Heart right ventricle (tissue), 16 donors: ENCODE data around the gene KLK12. TPM values are rescaled to one million over a fixed set of nuclear protein-coding genes. Genes with fewer than 3 reads are reported as not detected.

Experiments used
- ATAC-seq, 8 donors: fragments of 200-7000 bp; cut with Tn5 transposase; one replicate each; pipeline ENCODE4 v1.9.1; 2020; ENCODE audit warnings: mild to moderate bottlenecking in 8 of 8, moderate library complexity in 8 of 8, moderate number of reproducible peaks in 1 of 8
- DNase-seq, 2 donors: peaks; one replicate each; pipeline ENCODE4 v3.0.0-alpha.2; 2020
- H3K27ac ChIP-seq, 10 donors: fragments of 200-600 bp; sonication (generic) in 2 of 10; one replicate each; pipeline versions ENCODE4 v1.5.0 to v1.8.0; 2020 to 2022; ENCODE audit warnings: mild to moderate bottlenecking in 3 of 10
- H3K27me3 ChIP-seq, 7 donors: fragments of 200-600 bp; one replicate each; pipeline ENCODE4 v1.8.0; 2021 to 2022; ENCODE audit warnings: mild to moderate bottlenecking in 2 of 7
- H3K36me3 ChIP-seq, 9 donors: fragments of 200-600 bp; sonication (generic) in 1 of 9; one replicate each; pipeline versions ENCODE4 v1.5.0 to v1.8.0; 2020 to 2022; ENCODE audit warnings: mild to moderate bottlenecking in 2 of 9
- H3K4me1 ChIP-seq, 9 donors: fragments of 200-600 bp; sonication (generic) in 1 of 9; one replicate each; pipeline versions ENCODE4 v1.5.0 to v1.8.0; 2020 to 2022; ENCODE audit warnings: mild to moderate bottlenecking in 4 of 9
- H3K4me3 ChIP-seq, 10 donors: fragments of 200-600 bp; sonication (generic) in 2 of 10; one replicate each; pipeline versions ENCODE4 v1.5.0 to v1.8.0; 2020 to 2022; ENCODE audit warnings: mild to moderate bottlenecking in 7 of 10, moderate library complexity in 2 of 10
- H3K9me3 ChIP-seq, 11 donors: fragments of 200-600 bp in 10 of 11; sonication (generic) in 2 of 11; one replicate each; pipeline versions ENCODE4 v1.5.0 to v1.8.0; 2013 to 2022; ENCODE audit warnings: mild to moderate bottlenecking in 2 of 11, control low read depth in 1 of 11, moderate library complexity in 1 of 11
- CTCF ChIP-seq, 9 donors: fragments of 200-600 bp; sonication (generic) in 2 of 9; IDR thresholded peaks; one replicate each; pipeline versions ENCODE4 v1.5.0 to v1.8.0; 2021 to 2022; ENCODE audit warnings: antibody characterized with exemption in 9 of 9, mild to moderate bottlenecking in 5 of 9, moderate library complexity in 1 of 9
- WGBS, 2 donors: extraction: QIAGEN DNeasy Blood & Tissue Kit; methylation state at CpG; one replicate each; pipeline ENCODE4 v1.1.7; 2013; ENCODE audit warnings: inconsistent platforms in 1 of 2; 5-methylcytosine and 5-hydroxymethylcytosine counted together
- intact Hi-C, 10 donors: fragments of 100-400 bp; cut with DNase I; formaldehyde crosslinking; loops; one replicate each; pipeline versions ENCODE4 v1.11.1 to v1.14.2; 2022
- polyA plus RNA-seq, 2 donors: library from polyadenylated mRNA; stranded (reverse); fragments of 200-250 nt; gene quantifications; one replicate each; pipeline ENCODE4 v1.2.3, GENCODE V29; 2013
- total RNA-seq, 10 donors: library from RNA; stranded (reverse); fragmentation: NEBNext Ultra II Directional in 3 of 10; extraction: Animal tissue kit (Norgen Biotek cat#: 25700) in 3 of 10; gene quantifications; one replicate each; pipeline versions ENCODE4 v1.2.1 to v1.2.4, GENCODE V29; 2021 to 2023
- donor health status: Arrhythmogenic right ventricular cardiomyopathy.
- donor health status: ischemic (EF 13 %, LVEDD 7.1; RV severe dilation, severe dysfunction).
- donor health status: healthy with polysubstance abuse.
- donor health status: DM: no; HTN: yes; CAD: no.
- donor health status: DM: no; HTN: no; CAD: no.
- donor health status: ischemic (EF 25% LVEDD 6.9; RV normal size, moderate dysfunction).
- donor health status: ischemic (EF 25% LVEDD 5.7; RV mildly dilated, moderate dysfunction).
- donor health status: healthy.
- donor health status: DM: yes; HTN: yes; CAD: no.
- donor health status: Ischemic cardiomyopathy.
- donor health status: ischemic (EF 35%, LVEDD 5.7; RV mildly dilated, moderate dysfunction).
- donor health status: nonischemic (EF 11% LVEDD 7.7; RV severe dilation, severe dysfunction).
- donor health status: DM: yes; HTN: yes; CAD: no.
- donor health status: PGD.
- donor health status: ischemic (EF 29% LVEDD 5.4; RV normal size, mild dysfunction).
- donor health status: nonischemic (EF 23%, LVEDD 6.1; RV moderate dilation, normal function).

KLK12 gene
- total and polyA plus RNA-seq, 12 donors, result not detected

GRCh38 chr19:51000981-51001380 is 33.8 kb downstream of the KLK12 start:
- ATAC-seq, result no peak
- intact Hi-C loops, result loop anchor here in 1 of 10 donors (10.0 kb wide), 1 partner anchor 66 kb away; no protein-coding TSS in a partner anchor

GRCh38 chr19:51000426-51000825 is 34.4 kb downstream of the KLK12 start:
- intact Hi-C loops, result loop anchor here in 1 of 10 donors (10.0 kb wide), 1 partner anchor 66 kb away; no protein-coding TSS in a partner anchor
- Histone ChIP-seq H3K36me3 (no peaks in the 10 kb centered on the region), H3K27ac (no peak overlapping the region), H3K4me1 (no peaks in the 10 kb centered on the region), H3K4me3 (no peak overlapping the region), H3K27me3 (peaks cover 6 to 79% (median 67%) of the 10 kb centered on the region in 7 donors), H3K9me3 (no peaks in the 10 kb centered on the region)
- DNase-seq (no peak), ATAC-seq (no peak)
- 88 to 89% methylated on average over 10 of the region's 10 CpGs for WGBS, 2 donors
- TF ChIP-seq CTCF (IDR thresholded peaks at IDR 0.05), result no peak

More at GRCh38 chr19:51000981-51001380, 33.8 kb downstream of the KLK12 start:
- Histone ChIP-seq H3K27ac (no peak overlapping the region), H3K36me3 (no peaks in the 10 kb centered on the region), H3K4me1 (no peaks in the 10 kb centered on the region), H3K4me3 (no peak overlapping the region), H3K9me3 (no peaks in the 10 kb centered on the region), H3K27me3 (peaks cover 6 to 79% (median 67%) of the 10 kb centered on the region in 7 donors)
- WGBS, 2 donors, result 32 to 33% methylated on average over 16 of the region's 16 CpGs
- no peak for TF ChIP-seq CTCF (IDR thresholded peaks at IDR 0.05)
- DNase-seq, result no peak

- Histone ChIP-seq H3K27ac (no peak overlapping the region), H3K9me3 (peaks cover 0 to 6% (median 0%) of the 10 kb centered on the region in 11 donors), H3K4me1 (no peaks in the 10 kb centered on the region), H3K36me3 (no peaks in the 10 kb centered on the region), H3K4me3 (no peak overlapping the region), H3K27me3 (peaks cover 6 to 65% (median 57%) of the 10 kb centered on the region in 7 donors)
- TF ChIP-seq CTCF (IDR thresholded peaks at IDR 0.05), result no peak
- intact Hi-C loops, result no loop called here
- no peak for DNase-seq
- 74 to 81% methylated on average over 4 of the region's 4 CpGs for WGBS, 2 donors
- no peak for ATAC-seq
Measured at GRCh38 chr19:50998686-50999085, 36.1 kb downstream of the KLK12 start.

- Histone ChIP-seq H3K27ac (no peak overlapping the region), H3K36me3 (no peaks in the 10 kb centered on the region), H3K4me1 (no peaks in the 10 kb centered on the region), H3K27me3 (peaks cover 6 to 59% (median 50%) of the 10 kb centered on the region in 7 donors), H3K4me3 (no peak overlapping the region), H3K9me3 (peaks cover 0 to 6% (median 0%) of the 10 kb centered on the region in 11 donors)
- WGBS, 2 donors, result 67 to 77% methylated on average over 5 of the region's 5 CpGs
- DNase-seq (no peak), ATAC-seq (no peak)
- no peak for TF ChIP-seq CTCF (IDR thresholded peaks at IDR 0.05)
- intact Hi-C loops, result no loop called here
Measured at GRCh38 chr19:50998061-50998460, 36.7 kb downstream of the KLK12 start.
